ENCODE results near the gene GREM2.

Gene GREM2

GRCh38 chr1:240462766-240463395 is 149.1 kb downstream of the GREM2 start:
- DNase-seq (ENCODE audit: low read depth in 2 of 3, low spot score in 1 of 3) = no peak

- no peak for DNase-seq (ENCODE audit: low read depth in 2 of 3, low spot score in 1 of 3)
Observed at GRCh38 chr1:240462277-240462676, 149.7 kb downstream of the GREM2 start.

GRCh38 chr1:240457203-240457602 is 154.8 kb downstream of the GREM2 start:
- DNase-seq (ENCODE audit: low read depth in 2 of 3, low spot score in 1 of 3) = no peak

- no peak for DNase-seq (ENCODE audit: low read depth in 2 of 3, low spot score in 1 of 3)
Observed at GRCh38 chr1:240455228-240455821, 156.6 kb downstream of the GREM2 start.

- DNase-seq (ENCODE audit: low read depth in 2 of 3, low spot score in 1 of 3) = no peak
Observed at GRCh38 chr1:240445369-240445768, 166.6 kb downstream of the GREM2 start.

- DNase-seq (ENCODE audit: low read depth in 2 of 3, low spot score in 1 of 3) = no peak
Observed at GRCh38 chr1:240441669-240442068, 170.3 kb downstream of the GREM2 start.
